Measurements from ENCODE around the gene TMEM207. TPM values are rescaled to one million over a fixed set of nuclear protein-coding genes. Genes with fewer than 3 reads are reported as not detected.

The TMEM207 gene
- total and polyA plus RNA-seq, 2 of the 8 experiments (the other 6 are each of a cell fraction or from before 2014, with no cell fraction given): not detected

- no peaks in the 10 kb centered on the region for H3K36me3 ChIP-seq (ENCODE audit: control insufficient read depth in 2 of 4, insufficient read depth in 4 of 4, low read length in 3 of 4)
- H4K91ac ChIP-seq (replicated peaks; ENCODE audit: insufficient read length, low read length): no peak overlapping the region
- no peak overlapping the region for H2BK20ac ChIP-seq (ENCODE audit: low read length)
- no peak overlapping the region for H3K4me2 ChIP-seq (ENCODE audit: insufficient read depth in 1 of 2, low read depth in 2 of 2, low read length in 2 of 2)
- H4K8ac ChIP-seq (ENCODE audit: extremely low read depth, insufficient read depth, low read length): no peak overlapping the region
- H3K9me3 ChIP-seq (ENCODE audit: insufficient read depth in 2 of 2, low read depth in 1 of 2, low read length in 1 of 2): no peaks in the 10 kb centered on the region
- TF ChIP-seq CTBP2 (IDR thresholded peaks at IDR 0.05; ENCODE audit: borderline replicate concordance, insufficient read depth, insufficient read length, low read length) (no peak), RAD21 (IDR thresholded peaks at IDR 0.05 in 1 of 2, conservative IDR thresholded peaks at IDR 0.05 in 1 of 2; ENCODE audit: low read depth in 2 of 2, low read length in 2 of 2) (peak; percentile 38 to 59), PHF8 (conservative IDR thresholded peaks at IDR 0.05; ENCODE audit: low read depth, low read length) (no peak), CTCF (IDR thresholded peaks at IDR 0.05; ENCODE audit: control extremely low read depth in 1 of 3, insufficient read depth in 1 of 3, low read depth in 1 of 3, low read length in 3 of 3) (peak in 2 of 3 experiments; percentile 9 to 51; a peak in 2 of 4 replicates), EZH2 (IDR thresholded peaks at IDR 0.05; ENCODE audit: low read depth, low read length, severe bottlenecking) (no peak)
- ChIA-PET POLR2A (ENCODE audit: partially characterized antibody) (interaction anchor here (0.6 kb wide), 1 partner anchor 1384 kb away, joined by 3 read pairs; no protein-coding TSS in a partner anchor), CTCF (ENCODE audit: partially characterized antibody) (interaction anchor here (0.6 to 4.0 kb wide), 12 partner anchors 9 to 917 kb away, joined by 3 to 18 read pairs (median 4); no protein-coding TSS in a partner anchor)
- H4K20me1 ChIP-seq (replicated peaks in 1 of 2; ENCODE audit: control insufficient read depth in 1 of 2, insufficient read depth in 2 of 2, low read length in 2 of 2): no peaks in the 10 kb centered on the region
- no peak overlapping the region for H2AK5ac ChIP-seq (ENCODE audit: low read depth, low read length)
- no peak overlapping the region for H3K18ac ChIP-seq (ENCODE audit: extremely low read depth, low read length)
- no peak overlapping the region for H2BK120ac ChIP-seq (replicated peaks; ENCODE audit: low read depth, low read length)
- H2AFZ ChIP-seq (ENCODE audit: low read length): peak overlapping the region; percentile 80; the same call in 1 of the 2 replicates
- H3K27me3 ChIP-seq (replicated peaks in 1 of 4; ENCODE audit: control insufficient read depth in 3 of 4, extremely low read depth in 1 of 4, insufficient read depth in 3 of 4, low read length in 3 of 4): no peaks in the 10 kb centered on the region
- H3K4ac ChIP-seq (replicated peaks; ENCODE audit: insufficient read length, low read depth, low read length): no peak overlapping the region
- DNase-seq (ENCODE audit: low read depth in 1 of 2, low spot score in 2 of 2) (no peak), FAIRE-seq (peak; percentile 36)
- H3K23ac ChIP-seq (ENCODE audit: insufficient read length): no peak overlapping the region
- 78 to 100% methylated on average over 1 to 3 of the region's 3 CpGs for WGBS, 2 experiments (ENCODE audit: extremely low coverage in 1 of 2, insufficient coverage in 1 of 2, insufficient read length in 1 of 2, insufficient replicate concordance in 2 of 2, low coverage in 1 of 2, low lambda C conversion rate in 2 of 2, missing lambda C conversion rate in 1 of 2)
- H3K4me3 ChIP-seq (ENCODE audit: extremely low read depth in 1 of 4, insufficient read depth in 2 of 4, low read depth in 3 of 4, low read length in 4 of 4): no peak overlapping the region
- no peak overlapping the region for H2BK15ac ChIP-seq (ENCODE audit: low read length)
- no peaks in the 10 kb centered on the region for H3K79me2 ChIP-seq (ENCODE audit: control insufficient read depth in 1 of 2, insufficient read depth in 2 of 2, low read length in 2 of 2)
- H2BK5ac ChIP-seq (ENCODE audit: low read depth, low read length): no peak overlapping the region
- H3K79me1 ChIP-seq (ENCODE audit: low read depth, low read length): no peaks in the 10 kb centered on the region
- no peak overlapping the region for H2BK12ac ChIP-seq (ENCODE audit: low read depth, low read length)
- H4K5ac ChIP-seq (ENCODE audit: insufficient read length, low read depth, low read length): no peak overlapping the region
- H3K14ac ChIP-seq (ENCODE audit: insufficient read length): no peak overlapping the region
- no peak overlapping the region for H3K27ac ChIP-seq (ENCODE audit: low read depth, low read length)
- H3K56ac ChIP-seq (replicated peaks; ENCODE audit: insufficient read length, low read depth, low read length): no peak overlapping the region
- H3K4me1 ChIP-seq (replicated peaks in 1 of 4; ENCODE audit: control insufficient read depth in 3 of 4, insufficient read depth in 4 of 4, low read length in 3 of 4): no peaks in the 10 kb centered on the region
- no peak overlapping the region for H3K9ac ChIP-seq (replicated peaks in 1 of 4; ENCODE audit: extremely low read depth in 1 of 4, low read depth in 3 of 4, low read length in 3 of 4)
- H3K23me2 ChIP-seq (ENCODE audit: low read depth, low read length): no peaks in the 10 kb centered on the region
Observed at GRCh38 chr3:190443257-190443656, 6.4 kb downstream of the TMEM207 start.

Data from H1 (cell line).